H4 (cell line): ENCODE measurements around the gene SCMH1. TPM values are rescaled to one million over a fixed set of nuclear protein-coding genes. Genes with fewer than 3 reads are reported as not detected.

Source experiments
- DNase-seq: peaks from one replicate; pipeline ENCODE4 v3.0.0-alpha.2; 2015; ENCODE audit warnings: low spot score
- total RNA-seq: library from RNA; depleted of rRNA; stranded (reverse); fragments of >200 nt; shearing (Covaris generic); gene quantifications from 2 replicates; pipeline ENCODE4 v1.2.3, GENCODE V29; 2014

Gene SCMH1
- total RNA-seq, 1 experiment from 2014 or later: 20.9 TPM

- DNase-seq: no peak
Observed at GRCh38 chr1:41098730-41099460, 143.2 kb downstream of the SCMH1 start.

- DNase-seq: no peak
Observed at GRCh38 chr1:41097105-41097504, 145.0 kb downstream of the SCMH1 start.

GRCh38 chr1:41093826-41094225 lies 148.3 kb downstream of the SCMH1 start:
- no peak for DNase-seq

GRCh38 chr1:41086921-41087320 lies 155.2 kb downstream of the SCMH1 start:
- DNase-seq: no peak

- no peak for DNase-seq
Observed at GRCh38 chr1:41078616-41079015, 163.5 kb downstream of the SCMH1 start.

GRCh38 chr1:41078193-41078592 lies 163.9 kb downstream of the SCMH1 start:
- DNase-seq: no peak

GRCh38 chr1:41073971-41074370 lies 168.1 kb downstream of the SCMH1 start:
- DNase-seq: peak; percentile 23

GRCh38 chr1:41072051-41072450 lies 170.1 kb downstream of the SCMH1 start:
- no peak for DNase-seq

GRCh38 chr1:41056907-41057306 lies 185.2 kb downstream of the SCMH1 start:
- DNase-seq: no peak

GRCh38 chr1:41053316-41053715 lies 188.8 kb downstream of the SCMH1 start:
- DNase-seq: no peak

GRCh38 chr1:41051022-41051421 lies 191.1 kb downstream of the SCMH1 start:
- DNase-seq: no peak

- DNase-seq: no peak
Observed at GRCh38 chr1:41048540-41048939, 193.6 kb downstream of the SCMH1 start.

GRCh38 chr1:41046347-41046775 lies 195.7 kb downstream of the SCMH1 start:
- no peak for DNase-seq

- no peak for DNase-seq
Observed at GRCh38 chr1:41045740-41046139, 196.4 kb downstream of the SCMH1 start.

GRCh38 chr1:41044187-41044586 lies 197.9 kb downstream of the SCMH1 start:
- DNase-seq: no peak

- no peak for DNase-seq
Observed at GRCh38 chr1:41041614-41042270, 200.4 kb downstream of the SCMH1 start.

- no peak for DNase-seq
Observed at GRCh38 chr1:41038110-41038509, 204.0 kb downstream of the SCMH1 start.

GRCh38 chr1:41037116-41037903 lies 204.8 kb downstream of the SCMH1 start:
- DNase-seq: no peak

- DNase-seq: no peak
Observed at GRCh38 chr1:41033272-41033671, 208.8 kb downstream of the SCMH1 start.

- DNase-seq: no peak
Observed at GRCh38 chr1:41032147-41032546, 210.0 kb downstream of the SCMH1 start.

GRCh38 chr1:41030872-41031616 lies 211.1 kb downstream of the SCMH1 start:
- DNase-seq: no peak
